H7 (cell line): ENCODE data around the gene RREB1. TPM values are rescaled to one million over a fixed set of nuclear protein-coding genes. Genes with fewer than 3 reads are reported as not detected.
A peak's percentile ranks its signal among the peaks of the same experiment; 100 is the strongest.
"Not testable (repeated sequence)": the region's sequence is repeated elsewhere in the genome, so short reads cannot be mapped to it uniquely, and the experiment has no call there.

Experiments
- DNase-seq: peaks from one replicate; pipeline ENCODE4 v3.0.0; 2012
- H3K27me3 ChIP-seq: 2 replicates; pipeline ENCODE4 v1.6.0; 2011; ENCODE audit warnings: mild to moderate bottlenecking, low read length; ENCODE audit not compliant: control insufficient read depth, insufficient read depth
- H3K36me3 ChIP-seq: replicated peaks from 2 replicates; pipeline ENCODE4 v1.5.1; 2011; ENCODE audit warnings: low read length; ENCODE audit not compliant: control insufficient read depth, insufficient read depth
- H3K4me3 ChIP-seq: 2 replicates; pipeline ENCODE4 v1.5.1; 2011; ENCODE audit warnings: low read depth, mild to moderate bottlenecking, control low read depth, low read length, moderate library complexity; ENCODE audit not compliant: insufficient read depth
- total RNA-seq: library from RNA; depleted of rRNA; stranded (reverse); fragments of >200 nt; shearing (Covaris generic); gene quantifications from 2 replicates; pipeline ENCODE4 v1.2.3, GENCODE V29; 2014

RREB1 gene
- total RNA-seq, 1 experiment from 2014 or later: 24.2 TPM

DNA sequence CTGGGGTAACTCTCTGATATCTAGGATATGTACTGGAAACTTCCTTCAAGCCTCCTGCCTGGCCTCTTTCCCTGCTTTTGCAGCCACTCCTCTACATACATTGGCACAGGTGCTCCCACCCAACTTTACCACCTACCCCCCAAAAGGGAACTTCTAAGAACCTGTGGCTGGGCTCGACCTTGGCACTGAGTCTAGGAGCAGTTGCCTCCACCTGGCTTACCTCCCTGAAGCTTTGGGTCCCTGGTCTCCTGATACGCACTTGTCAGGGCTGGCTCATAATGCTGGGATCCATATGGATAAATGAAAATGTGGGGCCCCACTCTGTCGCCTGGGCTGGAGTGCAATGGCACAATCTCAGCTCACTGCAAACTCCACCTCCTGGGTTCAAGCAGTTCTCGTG, 149.0 kb downstream of the RREB1 start:
- Histone ChIP-seq H3K4me3 (no peak overlapping the region), H3K27me3 (no peaks in the 10 kb centered on the region), H3K36me3 (no peaks in the 10 kb centered on the region; the same call in 1 of the 2 replicates)
- no peak for DNase-seq

GRCh38 chr6:7257521-7258230, 149.9 kb downstream of the RREB1 start:
- Histone ChIP-seq H3K36me3 (no peaks in the 10 kb centered on the region), H3K27me3 (no peaks in the 10 kb centered on the region), H3K4me3 (no peak overlapping the region)
- DNase-seq: no peak

DNA sequence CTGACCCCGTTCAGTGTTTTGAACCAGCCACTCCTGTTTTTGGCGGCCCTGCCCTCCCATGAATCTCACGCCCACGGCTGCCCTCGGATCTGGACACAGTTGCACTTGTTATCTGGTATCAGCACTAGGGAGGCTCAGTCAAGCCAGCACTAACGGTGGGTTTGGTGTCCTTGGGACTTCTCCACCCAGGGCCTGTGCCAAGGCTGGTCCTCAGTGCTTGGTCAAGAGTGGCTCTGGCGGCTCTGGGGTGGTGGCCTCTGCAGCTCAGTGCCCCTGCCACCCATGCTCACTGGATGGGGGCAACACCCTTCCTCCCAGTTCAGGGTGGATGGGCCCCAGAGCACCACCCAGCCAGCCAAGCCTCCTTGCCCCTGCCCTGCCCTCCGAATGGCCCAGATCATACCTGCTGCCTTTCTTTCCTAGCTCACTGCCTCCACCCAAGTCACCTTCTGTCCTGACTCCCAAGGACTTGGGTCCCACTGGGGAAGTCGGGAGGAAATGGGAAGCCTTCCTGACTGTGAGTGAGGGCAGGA, 150.5 kb downstream of the RREB1 start:
- no peak overlapping the region for H3K4me3 ChIP-seq
- no peaks in the 10 kb centered on the region for H3K27me3 ChIP-seq
- no peak for DNase-seq
- no peaks in the 10 kb centered on the region for H3K36me3 ChIP-seq

DNA sequence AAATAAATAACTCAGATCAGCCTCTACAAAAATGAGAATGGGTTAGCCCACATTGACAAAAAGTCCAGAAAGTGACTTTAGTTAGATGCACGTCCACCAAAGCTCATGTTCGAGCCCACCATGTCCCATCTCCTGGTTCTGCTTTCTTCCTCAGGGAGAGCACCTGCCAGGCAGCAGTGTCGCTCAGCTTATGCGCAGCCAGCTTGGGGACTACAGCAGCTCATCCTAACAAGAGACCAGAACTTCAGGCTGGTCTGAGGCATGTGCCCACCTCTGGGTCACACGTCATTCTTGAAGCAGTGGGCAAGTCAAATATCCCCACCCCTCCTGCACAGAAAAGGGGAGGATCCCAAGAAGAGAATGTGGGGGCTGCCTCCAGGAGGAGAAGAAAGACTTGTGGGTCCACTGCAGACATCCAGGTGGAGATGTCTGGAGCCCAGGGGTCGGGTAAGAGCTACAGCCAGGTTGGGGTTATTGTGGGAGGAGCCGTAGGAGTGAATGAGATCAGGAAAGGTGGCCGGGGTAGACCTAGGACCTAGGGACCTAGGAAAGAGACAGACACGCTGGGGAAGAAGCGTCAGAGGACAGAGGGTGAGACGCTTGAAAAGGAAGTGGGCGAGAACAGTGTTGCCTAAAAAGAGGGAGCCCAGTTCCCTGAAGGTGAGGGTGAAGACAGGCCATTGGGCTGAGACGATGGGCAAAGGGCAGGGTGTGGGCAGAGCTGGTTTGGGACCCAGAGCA, 152.7 kb downstream of the RREB1 start:
- peak; percentile 75 for DNase-seq
- no peaks in the 10 kb centered on the region for H3K36me3 ChIP-seq
- no peaks in the 10 kb centered on the region for H3K27me3 ChIP-seq

GRCh38 chr6:7261032-7261841, 153.5 kb downstream of the RREB1 start:
- Histone ChIP-seq H3K4me3 (peak overlapping the region; percentile 79), H3K27me3 (no peaks in the 10 kb centered on the region), H3K36me3 (no peaks in the 10 kb centered on the region)
- peak; percentile 98 for DNase-seq

More for the DNA sequence above, 152.7 kb downstream of the RREB1 start:
- peak overlapping the region; percentile 79 for H3K4me3 ChIP-seq

- peak; percentile 83 for DNase-seq
- Histone ChIP-seq H3K36me3 (no peaks in the 10 kb centered on the region), H3K27me3 (no peaks in the 10 kb centered on the region), H3K4me3 (peak overlapping the region; percentile 79)
Measured at GRCh38 chr6:7261852-7262461, 154.2 kb downstream of the RREB1 start.

DNA sequence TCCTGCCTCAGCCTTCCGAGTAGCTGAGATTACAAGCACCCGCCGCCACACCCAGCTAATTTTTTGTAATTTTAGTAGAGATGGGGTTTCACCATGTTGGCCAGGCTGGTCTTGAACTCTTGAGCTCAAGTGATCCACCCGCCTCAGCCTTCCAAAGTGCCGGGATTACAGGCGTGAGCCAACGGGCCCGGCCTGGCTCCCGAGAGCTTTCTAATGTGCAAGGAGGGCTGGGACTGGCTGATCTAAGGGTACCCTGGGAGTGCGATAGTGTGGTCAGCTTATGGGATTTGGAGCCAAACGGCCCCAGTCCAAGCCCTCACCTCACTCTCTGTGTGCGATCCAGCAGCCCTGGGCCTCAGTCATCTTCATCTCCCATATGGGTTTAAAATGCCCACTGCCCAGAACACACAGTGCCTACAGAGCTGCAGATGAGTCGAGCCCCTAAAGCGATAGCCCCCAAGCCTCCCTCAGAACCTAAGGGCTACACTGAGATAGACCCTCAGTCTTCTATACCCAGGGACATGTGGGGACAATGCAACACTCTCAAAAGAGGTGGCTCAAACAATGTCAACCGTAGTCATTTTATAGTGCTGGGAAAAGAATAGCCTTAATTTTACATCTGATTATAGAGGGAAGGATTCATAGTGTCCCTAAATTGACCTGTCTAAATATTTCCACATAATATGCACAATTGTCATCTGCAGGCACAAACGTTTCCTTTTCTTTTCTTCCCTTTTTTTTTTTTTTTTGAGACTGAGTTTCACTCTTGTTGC, 155.2 kb downstream of the RREB1 start:
- no peak overlapping the region for H3K4me3 ChIP-seq
- H3K36me3 ChIP-seq: no peaks in the 10 kb centered on the region
- peak; percentile 17 for DNase-seq
- no peaks in the 10 kb centered on the region for H3K27me3 ChIP-seq

DNA sequence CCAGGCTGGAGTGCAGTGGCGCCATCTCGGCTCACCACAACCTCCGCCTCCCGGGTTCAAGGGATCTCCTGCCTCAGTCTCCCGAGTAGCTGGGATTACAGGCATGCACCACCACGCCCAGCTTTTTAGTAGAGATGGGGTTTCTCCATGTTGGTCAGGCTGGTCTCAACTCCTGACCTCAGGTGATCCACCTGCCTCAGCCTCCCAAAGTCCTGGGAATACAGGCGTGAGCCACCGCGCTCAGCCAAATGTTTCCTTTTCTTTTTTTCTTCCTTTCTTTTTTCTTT, 155.7 kb downstream of the RREB1 start:
- not testable (repeated sequence) for H3K4me3 ChIP-seq, H3K36me3 ChIP-seq, H3K27me3 ChIP-seq, DNase-seq

DNA sequence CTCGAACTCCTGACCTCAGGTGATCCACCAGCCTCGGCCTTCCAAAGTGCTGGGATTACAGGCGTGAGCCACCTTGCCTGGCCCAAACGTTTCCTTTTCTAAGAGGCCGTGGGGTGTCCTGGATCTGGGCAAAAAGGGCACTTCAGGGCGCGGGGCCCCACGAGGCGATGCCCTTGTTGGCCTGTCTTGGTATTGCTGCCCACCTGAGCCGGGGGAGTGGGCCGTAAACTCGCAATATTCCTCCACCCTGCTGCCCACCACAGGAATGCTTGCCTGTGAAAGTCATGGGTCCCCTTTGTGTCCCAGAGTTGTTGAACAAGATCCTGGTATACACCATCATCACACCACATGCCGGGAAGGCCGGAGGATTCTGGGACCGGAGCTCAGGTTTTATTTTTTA, 156.3 kb downstream of the RREB1 start:
- peak; percentile 14 for DNase-seq

GRCh38 chr6:7264686-7265384, 157.1 kb downstream of the RREB1 start:
- DNase-seq: peak; percentile 10
- no peaks in the 10 kb centered on the region for H3K27me3 ChIP-seq
- no peak overlapping the region for H3K4me3 ChIP-seq
- H3K36me3 ChIP-seq: no peaks in the 10 kb centered on the region

More for the DNA sequence above, 156.3 kb downstream of the RREB1 start:
- H3K36me3 ChIP-seq: no peaks in the 10 kb centered on the region
- no peak overlapping the region for H3K4me3 ChIP-seq
- no peaks in the 10 kb centered on the region for H3K27me3 ChIP-seq

GRCh38 chr6:7265385-7265726, 157.6 kb downstream of the RREB1 start:
- H3K27me3 ChIP-seq, DNase-seq, H3K4me3 ChIP-seq, H3K36me3 ChIP-seq: not testable (repeated sequence)

GRCh38 chr6:7267071-7267465, 159.3 kb downstream of the RREB1 start:
- no peaks in the 10 kb centered on the region for H3K27me3 ChIP-seq
- H3K4me3 ChIP-seq: no peak overlapping the region
- peak; percentile 21 for DNase-seq
- no peaks in the 10 kb centered on the region for H3K36me3 ChIP-seq

- H3K4me3 ChIP-seq: no peak overlapping the region
- DNase-seq: peak; percentile 35
- no peaks in the 10 kb centered on the region for H3K27me3 ChIP-seq
- H3K36me3 ChIP-seq: no peaks in the 10 kb centered on the region
Measured at GRCh38 chr6:7267466-7268091, 159.8 kb downstream of the RREB1 start.
